ENCODE data around the gene OPCML.

DNA sequence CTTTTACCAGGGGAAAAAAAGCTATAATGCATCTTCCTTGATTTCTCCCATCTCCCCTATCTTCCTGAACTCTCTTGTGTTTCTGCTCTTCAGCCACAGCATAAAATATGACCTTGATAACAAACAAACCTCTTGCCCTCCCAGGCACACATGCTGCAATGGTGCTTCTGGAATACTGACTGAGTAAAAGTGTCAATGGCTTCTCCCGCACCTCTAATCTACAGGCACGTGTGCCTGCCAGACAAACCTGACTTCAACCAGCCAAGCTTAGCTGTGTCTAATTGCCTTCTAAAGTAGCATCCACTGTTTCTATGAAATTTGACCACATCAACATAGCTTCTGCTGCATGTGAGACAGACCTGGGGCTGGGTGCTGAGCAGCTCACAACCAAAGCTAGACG is 12.7 kb downstream of the OPCML start:
- TF ChIP-seq, protein P1, sequence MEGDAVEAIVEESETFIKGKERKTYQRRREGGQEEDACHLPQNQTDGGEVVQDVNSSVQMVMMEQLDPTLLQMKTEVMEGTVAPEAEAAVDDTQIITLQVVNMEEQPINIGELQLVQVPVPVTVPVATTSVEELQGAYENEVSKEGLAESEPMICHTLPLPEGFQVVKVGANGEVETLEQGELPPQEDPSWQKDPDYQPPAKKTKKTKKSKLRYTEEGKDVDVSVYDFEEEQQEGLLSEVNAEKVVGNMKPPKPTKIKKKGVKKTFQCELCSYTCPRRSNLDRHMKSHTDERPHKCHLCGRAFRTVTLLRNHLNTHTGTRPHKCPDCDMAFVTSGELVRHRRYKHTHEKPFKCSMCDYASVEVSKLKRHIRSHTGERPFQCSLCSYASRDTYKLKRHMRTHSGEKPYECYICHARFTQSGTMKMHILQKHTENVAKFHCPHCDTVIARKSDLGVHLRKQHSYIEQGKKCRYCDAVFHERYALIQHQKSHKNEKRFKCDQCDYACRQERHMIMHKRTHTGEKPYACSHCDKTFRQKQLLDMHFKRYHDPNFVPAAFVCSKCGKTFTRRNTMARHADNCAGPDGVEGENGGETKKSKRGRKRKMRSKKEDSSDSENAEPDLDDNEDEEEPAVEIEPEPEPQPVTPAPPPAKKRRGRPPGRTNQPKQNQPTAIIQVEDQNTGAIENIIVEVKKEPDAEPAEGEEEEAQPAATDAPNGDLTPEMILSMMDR (IDR thresholded peaks at IDR 0.05), result no peak
- TF ChIP-seq POLR2A (IDR thresholded peaks at IDR 0.05; ENCODE audit: low read depth) (no peak), EP300 (IDR thresholded peaks at IDR 0.05) (no peak)

Measured in esophagus muscularis mucosa (tissue), 4 donors.